Kidney (tissue), 14 donors: ENCODE data around the gene KRT1. TPM values are rescaled to one million over a fixed set of nuclear protein-coding genes. Genes with fewer than 3 reads are reported as not detected.
A peak's percentile ranks its signal among the peaks of the same experiment; 100 is the strongest.

Experiments used
- DNase-seq, 5 donors: peaks; one replicate each; pipeline ENCODE4 v3.0.0-alpha.2; 2013 to 2020
- FAIRE-seq: peaks from 2 replicates; lab custom pipeline; 2012; peaks lifted over from hg19 to GRCh38; lab: Jason Lieb, UNC
- H3K27ac ChIP-seq, 2 donors: one replicate each; pipeline ENCODE4 v1.7.0; 2013; ENCODE audit warnings: low read depth in 2 of 2, low read length in 2 of 2, inconsistent platforms in 1 of 2
- H3K27me3 ChIP-seq: one replicate; pipeline ENCODE4 v1.7.1; 2013; ENCODE audit warnings: low read length, inconsistent platforms; ENCODE audit not compliant: control insufficient read depth, insufficient read depth
- H3K36me3 ChIP-seq, 3 donors: one replicate each; pipeline versions ENCODE4 v1.7.0 to v1.7.1; 2013; ENCODE audit warnings: low read length in 3 of 3, control low read depth in 1 of 3, inconsistent platforms in 1 of 3; ENCODE audit not compliant: insufficient read depth in 3 of 3, control insufficient read depth in 2 of 3
- H3K4me1 ChIP-seq, 3 donors: one replicate each; pipeline versions ENCODE4 v1.7.0 to v1.7.1; 2013; ENCODE audit warnings: low read length in 3 of 3, inconsistent platforms in 1 of 3, low read depth in 1 of 3; ENCODE audit not compliant: control insufficient read depth in 2 of 3, insufficient read depth in 2 of 3
- H3K4me3 ChIP-seq, 3 donors: one replicate each; pipeline versions ENCODE4 v1.7.0 to v1.8.1; 2013; ENCODE audit warnings: low read length in 3 of 3, control low read depth in 1 of 3, inconsistent platforms in 1 of 3
- H3K9ac ChIP-seq, 3 donors: one replicate each; pipeline versions ENCODE4 v1.7.0 to v1.7.1; 2013; ENCODE audit warnings: low read length in 3 of 3, control low read depth in 1 of 3, inconsistent platforms in 1 of 3
- H3K9me3 ChIP-seq, 3 donors: one replicate each; pipeline versions ENCODE4 v1.7.0 to v1.7.1; 2013; ENCODE audit warnings: low read length in 3 of 3, control low read depth in 1 of 3, inconsistent platforms in 1 of 3; ENCODE audit not compliant: control insufficient read depth in 2 of 3, insufficient read depth in 1 of 3
- CTCF ChIP-seq: IDR thresholded peaks from 3 replicates; pipeline ENCODE4 v1.5.1; 2012; ENCODE audit warnings: mild to moderate bottlenecking, moderate library complexity, borderline replicate concordance; ENCODE audit not compliant: insufficient read depth; ENCODE audit errors: extremely low read depth
- intact Hi-C: fragments of 100-400 bp; cut with DNase I; formaldehyde crosslinking; loops from one replicate; pipeline ENCODE4 v1.11.1; 2022
- polyA plus RNA-seq: library from polyadenylated mRNA; stranded (reverse); fragments of 350-450 nt; fragmentation: Illumina TruSeq; extraction: RNeasy Lipid Tissue Mini Kit (QIAGEN cat#74804); gene quantifications from one replicate; pipeline ENCODE4 v1.2.3, GENCODE V29; 2014; ENCODE audit warnings: low read depth, low replicate concordance; ENCODE audit not compliant: insufficient read depth
- total RNA-seq: library from RNA; stranded (reverse); fragmentation: NEBNext Ultra II Directional; extraction: Animal tissue kit (Norgen Biotek cat#: 25700); gene quantifications from one replicate; pipeline ENCODE4 v1.2.1, GENCODE V29; 2021
- donor health status: control.
- donor health status: control.
- donor health status: control.
- donor health status: control.
- donor health status: control.
- donor health status: DM: yes; HTN: yes; CAD: no.
- donor health status: Normal renal cell carcinoma (clear cell type).

Gene KRT1
- total and polyA plus RNA-seq, 2 donors from 2014 or later = not detected

DNA sequence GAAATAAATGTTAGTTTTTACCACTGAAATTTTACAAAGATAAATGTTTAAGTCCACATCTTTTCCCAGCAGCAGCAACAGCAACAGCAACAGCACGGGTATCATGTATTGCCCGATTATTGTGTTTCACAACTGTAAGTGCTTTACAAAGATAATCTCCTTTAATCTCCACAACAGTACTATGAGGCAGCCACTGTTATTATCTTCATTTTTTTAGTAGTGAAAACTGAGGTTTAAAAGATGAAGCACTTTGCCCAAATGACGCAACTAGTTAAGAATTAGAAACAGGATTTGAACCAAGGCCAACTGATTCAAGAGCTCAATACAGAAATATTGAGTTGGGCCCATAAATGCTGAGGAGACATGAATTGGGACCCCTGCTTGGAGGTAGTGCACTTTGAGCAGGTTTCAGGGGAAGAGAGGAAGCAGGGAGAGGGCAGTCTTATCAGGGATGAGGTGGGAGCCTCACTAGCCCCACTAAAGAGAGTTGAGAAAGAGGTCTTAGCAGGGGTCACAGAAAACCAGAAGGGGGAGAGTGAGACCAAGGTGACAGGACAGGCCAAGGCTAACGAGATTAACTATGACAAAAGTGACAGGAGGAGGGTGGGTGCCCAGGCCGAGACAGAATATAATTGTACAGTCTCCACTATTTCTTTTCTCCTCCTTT lies 43.5 kb downstream of the KRT1 start:
- DNase-seq (peak in 1 of 5 donors; percentile 1), FAIRE-seq (no peak)
- no peaks in the 10 kb centered on the region for H3K4me1 ChIP-seq
- no peaks in the 10 kb centered on the region for H3K27me3 ChIP-seq
- H3K9ac ChIP-seq = no peak overlapping the region
- intact Hi-C loops = no loop called here
- no peaks in the 10 kb centered on the region for H3K36me3 ChIP-seq
- no peak for TF ChIP-seq CTCF
- no peak overlapping the region for H3K4me3 ChIP-seq
- H3K9me3 ChIP-seq = no peaks in the 10 kb centered on the region
- H3K27ac ChIP-seq = no peak overlapping the region

DNA sequence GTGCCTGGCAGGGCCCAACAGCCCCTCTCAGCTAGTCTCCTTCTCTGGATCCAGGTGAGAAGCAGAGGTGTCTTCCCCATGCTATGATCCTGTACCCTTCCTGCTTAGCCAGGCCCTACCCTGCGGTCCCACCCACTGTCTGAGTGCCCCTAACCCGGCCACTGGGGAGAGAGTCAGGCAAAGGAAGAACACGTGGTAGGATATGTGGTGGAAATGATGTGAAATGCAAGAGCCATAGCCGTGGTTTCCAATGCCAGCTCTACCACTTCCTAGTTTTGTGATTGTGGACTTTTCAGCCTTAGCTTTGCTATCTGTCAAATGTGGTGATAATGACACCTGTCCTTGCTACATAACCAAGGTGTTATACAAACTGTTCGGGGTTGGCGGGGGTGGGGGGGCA lies 44.0 kb downstream of the KRT1 start:
- no peak for FAIRE-seq
- peak in 2 of 5 donors; percentile 1 to 5 for DNase-seq
- H3K9me3 ChIP-seq = no peaks in the 10 kb centered on the region
- H3K4me1 ChIP-seq = no peaks in the 10 kb centered on the region
- no peak overlapping the region for H3K4me3 ChIP-seq
- no peak overlapping the region for H3K9ac ChIP-seq
- no peak overlapping the region for H3K27ac ChIP-seq
- no peaks in the 10 kb centered on the region for H3K27me3 ChIP-seq
- intact Hi-C loops = no loop called here
- no peak for TF ChIP-seq CTCF
- no peaks in the 10 kb centered on the region for H3K36me3 ChIP-seq

DNA sequence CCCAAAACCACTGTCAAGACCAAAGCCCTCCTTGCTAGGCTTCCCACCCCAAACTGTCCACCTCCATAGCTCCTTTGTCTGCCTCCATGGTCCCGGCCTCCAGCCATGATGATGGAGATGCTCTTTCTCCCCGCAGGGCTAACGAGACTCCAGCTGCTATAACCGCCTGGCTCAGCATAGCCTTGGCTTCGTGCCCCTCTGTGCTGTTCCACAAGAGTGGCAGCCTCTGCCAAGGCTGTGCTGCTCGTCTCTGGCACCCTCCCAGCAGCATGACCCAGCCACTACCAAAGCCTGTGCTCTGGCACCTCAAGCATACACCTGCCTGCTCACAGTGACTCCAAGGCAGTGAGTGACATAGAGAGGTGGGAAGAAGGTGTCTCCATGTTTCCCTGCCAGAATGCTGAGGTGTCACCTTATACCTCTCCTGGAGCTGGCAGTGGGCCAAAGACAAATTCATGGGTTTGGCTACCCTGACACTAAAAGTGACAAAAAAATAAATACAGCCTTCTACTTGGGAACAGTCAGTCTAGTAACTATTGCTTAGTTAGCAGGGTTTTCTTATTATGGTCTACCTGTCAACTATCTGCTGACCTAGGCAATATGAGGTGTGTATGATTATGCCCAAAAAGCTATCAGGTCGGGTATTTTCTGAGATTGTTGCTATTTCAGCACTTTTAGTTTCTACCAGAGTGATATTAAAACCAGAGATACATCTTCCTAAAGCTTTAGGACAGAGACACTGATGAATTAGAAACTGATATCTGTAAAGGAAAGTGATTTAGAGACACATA lies 45.7 kb downstream of the KRT1 start:
- Histone ChIP-seq H3K27ac (no peak overlapping the region), H3K9me3 (no peaks in the 10 kb centered on the region), H3K9ac (no peak overlapping the region), H3K36me3 (no peaks in the 10 kb centered on the region), H3K27me3 (no peaks in the 10 kb centered on the region), H3K4me3 (no peak overlapping the region), H3K4me1 (no peaks in the 10 kb centered on the region)
- no peak for FAIRE-seq
- intact Hi-C loops = no loop called here
- TF ChIP-seq CTCF = no peak
- DNase-seq = peak in 2 of 5 donors; percentile 3 to 18
